CD4-positive, alpha-beta T cell treated with Interleukin-4 for 4 hours (primary cell): ENCODE results near the gene KCNIP3.
"Not testable (repeated sequence)": the region's sequence is repeated elsewhere in the genome, so short reads cannot be mapped to it uniquely, and the experiment has no call there.

Experiments
- DNase-seq: peaks from one replicate; pipeline ENCODE4 v3.0.0-alpha.2; 2020

The KCNIP3 gene

GRCh38 chr2:95427196-95427867 lies 130.2 kb downstream of the KCNIP3 start:
- not testable (repeated sequence) for DNase-seq

GRCh38 chr2:95429748-95430467 lies 132.8 kb downstream of the KCNIP3 start:
- DNase-seq = not testable (repeated sequence)

DNA sequence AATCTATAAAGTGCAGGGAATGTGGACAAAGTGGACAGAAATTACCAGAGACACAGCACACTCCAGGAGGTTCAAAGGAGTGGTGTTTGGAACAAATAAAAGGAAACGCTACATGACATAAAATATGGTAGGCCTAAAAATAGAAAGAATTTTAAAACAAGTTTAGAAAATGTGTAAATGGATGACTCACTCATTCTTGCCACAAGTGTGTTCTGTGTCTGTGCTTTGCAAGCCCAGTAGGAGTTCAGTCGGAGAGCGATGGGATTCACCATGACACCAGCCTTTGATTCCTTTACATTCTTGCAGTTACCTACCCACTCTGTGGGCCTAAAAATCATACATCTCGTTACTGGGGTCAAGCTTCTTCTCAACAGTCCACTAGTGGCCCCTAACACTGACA lies 136.2 kb downstream of the KCNIP3 start:
- not testable (repeated sequence) for DNase-seq

- DNase-seq = not testable (repeated sequence)
Measured at GRCh38 chr2:95433973-95434372, 136.8 kb downstream of the KCNIP3 start.

GRCh38 chr2:95434507-95435076 lies 137.4 kb downstream of the KCNIP3 start:
- not testable (repeated sequence) for DNase-seq

DNA sequence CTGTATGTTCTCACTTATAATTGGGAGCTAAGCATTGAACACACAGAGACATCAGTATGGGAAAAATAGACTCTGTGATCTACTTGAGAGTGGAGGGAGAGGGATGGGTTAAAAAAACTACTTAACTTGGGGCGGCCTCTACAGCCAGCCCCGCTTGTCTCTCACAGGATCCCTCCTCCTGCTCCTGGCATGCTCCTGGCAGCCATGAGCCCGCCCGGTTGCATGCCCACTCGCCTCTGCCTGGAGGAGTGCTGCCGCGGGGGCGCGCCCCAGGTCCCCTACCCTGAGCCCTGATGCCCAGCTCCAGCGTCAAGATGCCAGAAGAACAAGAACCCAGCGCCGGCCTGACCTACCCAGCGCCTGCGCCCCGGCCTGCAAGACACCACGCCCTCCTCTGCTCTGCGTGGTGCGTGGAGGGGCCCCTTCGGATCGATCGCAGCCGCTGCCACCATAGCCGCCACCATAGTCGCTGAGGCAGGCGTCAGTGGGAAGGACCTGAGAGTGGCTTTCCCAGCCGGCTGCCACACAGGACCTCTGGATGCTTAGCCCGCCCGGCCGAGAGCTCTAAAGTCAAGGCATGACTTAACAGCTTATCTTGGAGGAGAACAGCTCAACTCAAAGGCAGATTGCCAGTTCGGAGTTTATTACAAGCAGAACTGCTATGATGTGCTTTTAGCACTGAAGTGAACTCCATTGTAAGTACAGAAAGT lies 138.2 kb downstream of the KCNIP3 start:
- not testable (repeated sequence) for DNase-seq
